Hepatocyte (in vitro differentiated cells): ENCODE data around the gene STPG1.

Source experiments
- CTCF ChIP-seq: fragments of 200-600 bp; sonication (generic); IDR thresholded peaks from 2 replicates; pipeline ENCODE4 v1.5.1; 2016; ENCODE audit warnings: antibody characterized with exemption, mild to moderate bottlenecking; ENCODE audit not compliant: poor library complexity
- EZH2 ChIP-seq: fragments of 200-600 bp; sonication (generic); IDR thresholded peaks from 2 replicates; pipeline ENCODE4 v1.6.1; 2016; ENCODE audit warnings: antibody characterized with exemption, mild to moderate bottlenecking, borderline replicate concordance

- TF ChIP-seq EZH2 (no peak), CTCF (no peak)
Observed at GRCh38 chr1:24455272-24455671, 41.7 kb upstream of the STPG1 start.
